H1 (cell line): ENCODE results near the gene RGS16.

Experiments
- CTCF ChIP-seq, 3 experiments: IDR thresholded peaks; 1 replicate in 2 of 3; 2 replicates in 1 of 3; pipeline versions ENCODE4 v1.5.1 to v1.6.1; 2011; ENCODE audit warnings: low read length in 3 of 3, mild to moderate bottlenecking in 3 of 3, inconsistent platforms in 2 of 3, low read depth in 1 of 3, moderate library complexity in 1 of 3; ENCODE audit not compliant: insufficient read depth in 1 of 3; ENCODE audit errors: control extremely low read depth in 1 of 3
- TF ChIP-seq, protein P1 (sequence below): IDR thresholded peaks from 2 replicates; pipeline ENCODE4 v1.6.1; 2011; ENCODE audit warnings: low read depth, mild to moderate bottlenecking, low read length; ENCODE audit not compliant: insufficient read depth

GRCh38 chr1:182624577-182624976 is 20.4 kb upstream of the RGS16 start:
- TF ChIP-seq, protein P1, sequence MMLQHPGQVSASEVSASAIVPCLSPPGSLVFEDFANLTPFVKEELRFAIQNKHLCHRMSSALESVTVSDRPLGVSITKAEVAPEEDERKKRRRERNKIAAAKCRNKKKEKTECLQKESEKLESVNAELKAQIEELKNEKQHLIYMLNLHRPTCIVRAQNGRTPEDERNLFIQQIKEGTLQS = no peak
- no peak for TF ChIP-seq CTCF (IDR thresholded peaks at IDR 0.05; ENCODE audit: control extremely low read depth in 1 of 3, insufficient read depth in 1 of 3, low read depth in 1 of 3, low read length in 3 of 3)
